HG03159 (cell line): ENCODE measurements around the gene NTNG1.

Experiments used
- ATAC-seq: cut with Tn5 transposase; IDR thresholded peaks from one replicate; pipeline ENCODE4 v1.9.1; 2021; ENCODE audit warnings: mild to moderate bottlenecking, moderate library complexity; ENCODE audit not compliant: unreplicated experiment

The NTNG1 gene

DNA sequence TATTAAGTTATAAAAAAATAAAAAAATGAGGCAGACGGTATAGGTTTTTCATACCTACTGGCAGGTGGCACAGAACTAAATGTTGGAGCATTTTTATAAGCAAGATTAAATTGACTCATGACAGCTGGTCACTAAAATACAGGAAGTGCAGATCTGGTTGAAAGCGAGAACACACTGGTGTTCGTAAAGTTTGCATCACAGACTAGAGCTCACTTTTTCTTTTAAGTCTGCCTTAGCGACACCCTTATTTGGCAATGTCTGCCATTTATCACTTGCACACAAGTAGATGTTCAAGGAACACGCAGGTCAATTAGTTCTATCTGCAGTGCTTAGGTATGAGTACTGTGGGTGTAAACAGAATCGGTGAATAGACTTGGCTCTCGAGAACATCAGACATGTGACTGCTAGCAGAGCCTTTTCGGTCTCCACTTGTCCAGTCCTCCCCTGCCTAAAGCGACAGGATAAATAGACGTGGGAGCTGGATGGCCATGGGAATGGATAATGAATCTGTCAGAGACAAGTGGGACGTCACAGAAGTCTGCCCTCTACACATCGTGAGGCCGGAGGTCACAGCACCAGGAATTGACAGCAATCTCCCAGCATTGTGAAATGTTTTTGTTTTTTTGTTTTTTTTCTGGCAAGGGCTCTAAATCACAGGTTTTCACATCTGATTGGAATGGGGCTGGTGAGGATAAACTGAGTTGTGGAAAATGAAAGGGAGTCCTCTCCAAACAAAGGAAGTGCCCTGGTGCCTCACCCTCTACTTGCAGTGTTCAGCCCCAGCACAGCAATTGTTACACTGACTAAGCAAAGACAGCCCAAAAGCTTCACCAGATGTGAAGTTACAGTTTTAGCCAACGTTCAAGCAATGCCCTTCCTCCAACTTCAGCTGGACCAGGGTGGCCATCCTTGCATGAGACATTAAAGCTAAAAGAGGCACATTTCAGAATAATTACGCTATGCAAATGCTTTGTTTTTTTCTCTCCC lies 248.9 kb downstream of the NTNG1 start:
- no peak for ATAC-seq

DNA sequence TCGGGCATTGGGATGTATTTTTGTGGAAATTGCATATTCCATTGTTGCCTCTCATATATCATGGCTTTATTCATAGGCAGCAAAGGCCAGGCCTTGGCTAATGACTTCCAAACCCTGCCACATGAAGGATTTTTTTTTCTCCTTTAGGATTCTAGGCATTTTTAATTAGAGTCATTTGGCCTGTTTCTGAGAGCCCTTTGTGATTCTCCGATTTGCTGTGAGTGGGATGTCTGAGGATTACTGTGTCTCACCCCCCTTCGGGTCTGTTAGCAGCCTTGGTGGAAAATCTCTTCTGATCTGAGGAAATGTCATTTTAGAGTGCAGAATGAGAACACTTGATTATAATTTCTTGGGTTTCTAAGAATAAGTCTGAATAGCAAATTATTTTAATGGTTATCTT lies 253.5 kb downstream of the NTNG1 start:
- ATAC-seq, result no peak

DNA sequence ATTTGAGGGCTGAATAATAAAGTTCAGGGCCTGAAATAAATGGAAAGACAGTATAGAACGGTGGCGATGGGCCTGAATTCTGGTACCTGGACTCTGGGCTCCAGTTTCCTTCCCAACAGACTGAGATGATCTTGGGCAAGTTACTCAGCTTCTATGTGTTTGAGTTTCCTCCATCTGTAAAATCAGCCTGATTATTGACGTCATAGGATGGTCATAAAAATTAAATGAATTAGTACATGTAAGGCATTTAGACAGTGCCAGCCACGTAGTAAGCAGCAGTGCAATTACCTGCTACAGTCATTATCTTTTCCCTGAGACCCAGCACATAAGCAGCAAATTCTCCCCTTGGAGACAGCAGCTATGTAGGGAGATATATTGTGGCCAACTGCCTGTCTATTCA lies 260.9 kb downstream of the NTNG1 start:
- ATAC-seq, result no peak

DNA sequence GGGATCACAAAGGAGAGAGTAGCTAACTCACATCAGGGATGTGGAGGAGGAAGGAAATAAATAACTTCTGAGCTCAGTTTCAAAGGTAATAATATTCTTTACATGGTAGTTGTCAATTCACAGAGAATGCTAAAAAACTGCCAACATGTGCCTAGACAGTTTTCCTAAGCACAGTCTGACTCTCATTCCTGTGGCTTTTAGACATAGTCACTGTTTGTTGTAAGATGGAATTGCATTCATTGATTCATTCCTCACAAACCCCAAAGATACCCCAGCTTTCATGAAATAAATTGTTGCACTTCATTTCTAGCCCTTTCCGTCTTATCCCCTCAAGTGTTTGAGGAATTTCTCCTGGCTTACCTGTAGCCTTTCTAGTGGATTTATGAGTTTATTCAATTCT lies 263.9 kb downstream of the NTNG1 start:
- ATAC-seq, result no peak

DNA sequence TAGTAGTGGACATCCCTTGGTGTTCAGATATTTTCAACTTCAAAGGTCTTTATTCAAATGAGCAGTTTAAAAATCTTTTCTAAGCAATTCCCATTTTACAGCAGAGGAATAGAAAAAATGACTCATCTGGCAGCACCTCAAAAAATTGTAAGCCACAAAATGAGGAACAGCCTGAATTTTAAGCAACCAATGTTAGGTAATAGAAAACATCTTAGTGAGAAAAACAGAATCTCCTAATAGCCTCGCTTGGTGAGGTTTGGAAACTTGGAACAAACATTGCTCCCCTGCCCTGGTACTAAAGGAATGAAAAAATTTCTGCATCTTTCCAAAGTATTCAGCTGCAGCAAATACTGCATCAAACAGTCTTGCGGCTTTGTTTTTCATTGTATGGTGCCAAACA lies 264.4 kb downstream of the NTNG1 start:
- no peak for ATAC-seq

DNA sequence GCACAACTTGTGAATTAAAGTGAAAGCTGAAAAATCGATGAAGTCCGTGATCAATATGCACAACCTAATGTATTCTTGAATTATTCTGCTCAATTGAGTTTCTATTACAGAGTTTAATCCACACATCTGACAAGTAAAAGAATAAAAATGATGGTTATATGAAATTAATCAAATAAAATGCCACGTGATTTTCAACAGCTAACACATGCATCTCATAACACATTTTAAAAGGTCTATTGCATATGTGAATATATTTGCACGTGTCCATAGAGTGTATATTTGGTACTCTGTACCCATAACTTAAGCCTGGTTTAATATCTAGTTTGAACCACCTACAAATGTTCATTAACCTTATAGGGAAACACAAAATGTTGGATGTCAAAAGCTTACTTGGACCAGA lies 266.2 kb downstream of the NTNG1 start:
- ATAC-seq, result no peak

DNA sequence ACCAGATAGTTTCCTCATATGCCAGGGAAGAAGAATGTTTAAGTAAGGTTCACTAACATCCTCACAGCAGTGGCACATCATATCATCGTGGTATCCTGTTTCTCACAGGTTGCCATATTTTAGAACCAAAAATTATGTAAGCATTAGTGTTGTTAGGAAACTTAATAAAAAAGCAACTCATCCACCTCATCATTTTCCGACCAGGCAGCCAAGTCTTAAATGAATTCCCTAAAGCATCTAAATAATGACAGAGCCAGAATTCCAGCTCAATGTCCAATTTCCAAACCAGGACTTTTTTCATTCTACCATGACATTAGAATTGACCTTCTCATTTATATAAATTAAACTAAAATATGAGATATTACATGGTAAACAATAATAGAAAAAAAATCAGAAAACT lies 272.7 kb downstream of the NTNG1 start:
- ATAC-seq, result no peak

DNA sequence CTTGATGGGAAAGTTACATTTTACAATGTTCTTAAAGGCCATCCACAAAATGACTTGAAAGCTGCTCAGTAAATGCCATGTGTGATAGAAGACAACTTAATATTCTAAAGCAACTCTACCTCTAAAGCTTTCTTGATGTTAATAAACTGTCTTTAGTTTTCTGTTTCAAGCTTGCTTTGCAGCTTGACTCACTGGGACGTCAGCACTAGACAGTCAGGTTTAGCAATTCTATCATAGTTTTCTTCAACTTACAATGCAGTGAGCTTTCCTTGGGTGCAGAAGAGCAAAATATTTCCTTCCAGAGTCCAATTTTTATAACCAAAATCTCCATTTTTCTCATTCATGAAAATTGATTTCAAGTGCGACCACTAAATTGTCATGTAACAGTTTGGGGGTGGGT lies 273.1 kb downstream of the NTNG1 start:
- no peak for ATAC-seq

DNA sequence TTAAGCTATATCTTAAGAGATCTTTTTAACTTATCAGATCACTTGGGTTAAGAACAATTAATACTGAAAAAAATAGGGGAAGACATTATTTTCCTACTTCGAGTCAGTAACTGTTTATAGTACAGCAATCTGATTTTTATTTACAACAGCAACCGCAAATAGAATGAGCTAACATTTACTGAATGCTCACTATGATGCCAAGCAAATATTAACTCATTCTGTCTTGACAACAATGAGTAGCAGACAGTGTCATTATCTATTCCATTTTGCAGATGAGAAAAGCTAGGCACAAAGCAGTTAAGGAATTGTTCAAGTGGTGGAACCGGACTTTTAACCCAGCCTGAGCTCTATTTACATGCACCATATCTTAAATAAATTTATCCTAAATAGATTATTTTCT lies 273.7 kb downstream of the NTNG1 start:
- ATAC-seq, result no peak

DNA sequence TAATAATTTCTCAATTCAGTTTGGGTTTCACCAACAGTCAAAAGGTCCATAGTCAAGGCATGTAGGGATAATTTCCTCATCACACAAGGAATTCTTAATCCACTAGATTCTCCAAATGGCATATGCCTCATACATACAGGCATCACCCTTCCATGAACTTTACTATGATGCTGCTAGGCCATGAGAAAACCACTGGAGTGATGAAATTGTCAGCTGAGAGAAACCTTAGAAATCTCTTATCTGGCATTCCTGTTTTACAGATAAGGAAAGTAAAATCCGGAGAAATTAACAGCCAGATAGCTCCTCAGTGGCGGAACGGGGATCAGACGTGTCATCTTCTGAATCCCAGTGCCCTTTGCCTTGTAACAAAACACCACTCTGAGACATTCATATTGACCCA lies 274.4 kb downstream of the NTNG1 start:
- ATAC-seq, result no peak

DNA sequence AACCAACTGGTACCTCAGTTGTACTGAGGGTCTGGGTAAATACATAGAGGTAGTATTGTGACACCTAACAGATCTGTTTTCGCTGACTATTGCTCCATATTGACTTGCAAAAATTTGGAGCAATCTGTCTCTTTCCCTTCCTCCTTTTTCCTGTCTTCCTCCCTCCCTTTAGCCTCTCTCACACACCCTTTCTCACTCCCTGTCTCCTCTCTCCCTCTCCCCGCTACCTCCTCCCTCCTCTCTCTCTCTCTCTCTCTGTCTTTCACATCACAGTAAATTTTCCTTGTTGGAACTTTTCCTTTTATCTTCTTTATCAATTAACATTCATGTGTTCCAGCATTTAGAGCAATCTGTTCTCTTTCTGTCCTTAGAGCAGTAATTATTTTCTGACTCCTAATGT lies 278.2 kb downstream of the NTNG1 start:
- no peak for ATAC-seq

DNA sequence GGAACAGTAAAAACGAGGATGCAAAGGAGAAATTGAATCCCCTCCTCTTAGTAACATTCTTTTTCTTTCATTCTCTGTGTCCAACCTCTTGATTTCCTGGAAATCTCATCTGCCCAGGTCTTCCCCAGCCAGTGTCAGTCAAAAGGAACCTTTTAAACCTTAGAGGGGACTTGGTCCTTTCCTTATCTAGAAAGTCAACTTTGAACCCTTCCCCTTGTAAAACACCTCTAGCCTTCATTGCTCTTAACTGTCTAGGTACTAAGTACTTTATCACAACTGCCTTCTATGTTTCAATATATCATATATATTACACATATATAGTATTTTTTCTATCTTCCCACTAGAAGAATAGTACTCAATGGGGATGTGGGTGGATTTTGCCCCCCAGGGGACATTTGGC lies 282.1 kb downstream of the NTNG1 start:
- no peak for ATAC-seq

DNA sequence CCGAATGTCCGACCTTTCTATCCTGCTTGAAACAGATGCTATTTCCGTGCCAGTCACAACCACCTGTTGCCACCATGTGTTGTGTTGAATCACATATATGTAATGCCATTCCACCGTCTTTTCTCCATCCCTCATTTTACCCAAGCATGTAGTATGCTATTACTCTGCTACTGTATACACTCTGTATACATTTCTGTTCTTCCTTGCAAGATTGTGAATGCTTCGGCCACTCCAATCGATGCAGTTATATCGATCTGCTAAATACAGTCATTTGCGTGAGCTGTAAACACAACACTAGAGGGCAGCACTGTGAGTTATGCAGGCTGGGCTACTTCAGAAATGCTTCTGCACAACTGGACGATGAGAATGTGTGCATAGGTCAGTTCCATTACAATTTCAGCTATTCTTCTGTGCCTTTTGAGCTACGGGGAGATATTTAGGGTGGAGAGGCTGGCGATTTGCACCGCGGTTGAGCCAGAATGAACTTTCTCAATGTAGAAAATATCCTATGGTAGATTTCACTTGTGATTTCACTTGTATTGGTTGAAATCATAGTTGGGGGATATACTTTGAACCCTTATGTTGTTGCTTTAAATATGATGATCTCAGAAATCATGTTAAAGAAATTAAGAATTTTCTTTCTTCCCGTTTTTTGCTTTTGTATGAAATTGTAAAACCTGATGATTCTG lies 289.8 kb downstream of the NTNG1 start:
- ATAC-seq, result peak; percentile 89

DNA sequence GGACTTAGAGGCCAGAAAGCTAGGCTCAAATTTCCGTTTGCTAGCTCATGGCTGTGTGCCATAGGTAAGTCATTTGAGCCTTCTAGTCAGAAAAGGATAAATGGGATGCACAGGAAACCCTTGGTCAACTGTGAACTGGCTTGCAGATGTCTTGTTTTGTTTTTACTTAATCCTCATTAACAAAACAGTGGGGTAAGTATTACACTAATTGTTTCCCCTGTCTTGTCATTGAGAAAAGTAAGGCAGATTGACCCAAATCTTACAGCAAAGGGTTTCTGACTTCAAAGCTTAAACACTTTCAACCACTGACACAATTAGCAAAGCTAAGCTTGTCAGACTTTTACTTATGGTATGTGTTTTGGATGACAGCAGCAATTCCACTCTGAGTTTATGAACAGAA lies 291.3 kb downstream of the NTNG1 start:
- no peak for ATAC-seq

DNA sequence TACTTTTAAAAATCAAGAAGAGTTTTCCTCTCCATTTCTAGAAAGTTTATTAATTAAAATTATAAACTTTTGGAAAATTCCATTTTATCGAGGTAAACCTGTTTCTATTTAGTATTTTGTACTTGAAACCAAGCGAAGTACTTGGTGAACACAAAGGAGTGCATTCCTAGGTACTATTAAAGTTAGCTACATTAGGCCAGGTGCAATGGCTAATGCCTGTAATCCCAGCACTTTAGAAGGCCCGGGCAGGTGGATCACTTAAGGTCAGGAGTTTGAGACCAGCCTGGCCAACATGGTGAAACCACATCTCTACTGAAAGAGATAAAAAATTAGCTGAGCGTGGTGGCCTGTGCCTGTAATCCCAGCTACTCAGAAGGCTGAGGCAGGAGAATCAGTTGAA lies 292.2 kb downstream of the NTNG1 start:
- ATAC-seq, result no peak

DNA sequence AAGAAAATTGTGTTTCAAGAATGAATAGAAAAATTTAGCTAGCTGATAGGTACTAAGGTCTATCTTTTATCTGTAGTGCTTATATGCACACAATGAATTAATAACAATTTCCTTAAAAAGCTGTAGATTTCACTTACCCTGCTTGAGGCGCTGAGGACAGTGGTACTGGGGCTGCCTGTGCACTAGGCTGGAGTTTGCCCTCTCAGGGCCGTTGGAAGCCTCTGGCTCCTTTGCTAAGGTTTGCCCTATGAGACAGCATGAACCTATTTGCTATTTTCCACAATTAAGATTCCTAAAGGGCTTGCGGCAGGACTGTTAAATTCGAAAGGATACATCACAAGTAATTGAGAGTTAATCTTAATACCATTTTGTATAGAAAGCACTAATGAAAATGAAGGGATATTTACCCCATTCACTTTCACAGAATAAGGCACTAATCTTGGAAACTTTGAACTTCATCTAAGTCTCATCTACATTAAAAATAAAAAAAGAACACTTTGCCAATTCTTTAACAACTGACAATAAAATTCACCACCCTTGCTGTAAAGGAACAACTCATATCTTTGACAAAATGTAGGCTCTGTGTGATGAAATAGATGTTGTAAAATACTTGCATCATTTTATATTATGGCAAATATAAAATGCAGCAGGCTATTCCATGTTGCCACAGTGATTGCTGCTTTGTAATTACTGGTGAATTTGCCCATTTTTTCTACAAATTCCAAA lies 293.0 kb downstream of the NTNG1 start:
- no peak for ATAC-seq

DNA sequence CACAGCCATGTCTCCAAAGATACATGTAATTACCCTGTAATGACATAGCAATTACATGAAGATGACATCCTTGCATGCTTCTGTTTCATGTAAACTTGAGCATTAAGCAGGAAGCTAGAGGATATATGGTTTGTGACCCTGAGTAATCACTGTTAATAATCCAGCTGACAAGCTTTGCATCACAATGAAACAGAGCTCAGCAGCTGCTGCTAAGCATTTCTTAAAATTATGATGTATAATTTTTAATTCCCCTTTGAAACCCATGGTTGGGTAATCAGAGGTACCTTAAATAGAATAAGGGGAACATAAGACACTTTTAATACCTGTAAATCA lies 293.5 kb downstream of the NTNG1 start:
- ATAC-seq, result no peak

DNA sequence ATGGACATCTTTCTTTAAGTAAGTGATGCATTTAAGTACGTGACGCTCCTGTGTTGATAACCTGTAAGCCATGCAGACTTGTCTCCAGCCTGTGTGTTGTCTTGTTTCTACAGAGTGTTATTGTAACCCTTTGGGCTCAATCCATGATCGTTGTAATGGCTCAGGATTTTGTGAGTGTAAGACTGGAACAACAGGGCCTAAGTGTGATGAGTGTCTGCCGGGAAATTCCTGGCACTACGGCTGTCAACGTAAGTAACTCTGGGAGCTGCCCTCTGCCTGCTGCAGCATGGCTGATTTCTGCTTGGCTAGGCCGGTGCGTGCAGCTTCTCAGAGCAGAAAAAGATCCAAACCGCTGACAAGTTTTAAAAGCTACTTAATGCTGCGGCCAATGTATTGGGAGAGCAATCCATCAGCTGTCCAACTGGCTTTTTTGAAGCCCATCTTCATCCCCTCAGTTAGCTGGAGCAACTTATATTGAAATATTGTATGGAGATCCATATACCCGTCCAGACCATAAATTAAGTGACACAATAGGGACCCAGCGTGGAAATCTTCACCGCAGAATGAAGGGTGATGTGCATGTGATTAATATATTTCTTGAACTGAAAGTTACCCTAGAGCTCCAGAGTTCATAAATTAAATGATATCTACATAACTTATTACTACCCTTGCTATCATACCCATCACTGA lies 295.9 kb downstream of the NTNG1 start:
- ATAC-seq, result no peak

DNA sequence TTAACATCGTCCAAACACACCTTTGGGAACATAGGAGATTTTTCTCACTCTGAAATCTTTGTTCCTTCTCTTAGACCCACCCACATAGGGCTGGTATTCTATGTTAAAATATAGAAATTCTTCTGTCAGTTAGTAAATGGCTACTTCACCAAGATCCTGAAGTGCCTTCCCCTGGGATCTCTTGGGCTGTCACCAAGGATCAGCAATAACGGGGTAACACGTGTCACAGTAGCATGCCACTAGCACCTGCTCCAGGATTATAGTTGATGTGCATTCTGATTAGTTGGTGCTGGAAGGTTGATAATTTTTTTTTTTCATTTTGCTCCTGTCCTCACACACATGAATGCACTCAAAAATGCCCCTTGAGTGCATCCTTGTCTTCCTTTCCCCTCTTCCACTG lies 298.7 kb downstream of the NTNG1 start:
- no peak for ATAC-seq

DNA sequence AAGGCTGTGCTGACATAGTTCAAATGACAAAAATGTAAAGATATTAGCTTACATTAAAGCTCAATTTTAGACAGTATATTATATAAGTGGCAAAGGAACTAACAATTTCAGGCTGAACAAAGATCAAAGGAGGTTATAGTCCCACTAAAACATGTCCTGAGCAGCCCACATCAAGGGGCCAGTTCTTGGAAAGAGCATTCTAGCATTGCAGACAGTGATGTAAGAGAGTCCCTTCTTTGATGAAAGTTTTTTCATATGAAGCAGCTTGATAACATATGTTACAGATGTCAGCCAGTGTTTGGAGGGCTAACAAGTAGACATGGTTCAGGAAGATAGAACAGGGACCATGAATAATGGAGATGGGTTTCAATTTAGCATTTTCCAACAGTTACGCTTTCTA lies 301.7 kb downstream of the NTNG1 start:
- ATAC-seq, result no peak

DNA sequence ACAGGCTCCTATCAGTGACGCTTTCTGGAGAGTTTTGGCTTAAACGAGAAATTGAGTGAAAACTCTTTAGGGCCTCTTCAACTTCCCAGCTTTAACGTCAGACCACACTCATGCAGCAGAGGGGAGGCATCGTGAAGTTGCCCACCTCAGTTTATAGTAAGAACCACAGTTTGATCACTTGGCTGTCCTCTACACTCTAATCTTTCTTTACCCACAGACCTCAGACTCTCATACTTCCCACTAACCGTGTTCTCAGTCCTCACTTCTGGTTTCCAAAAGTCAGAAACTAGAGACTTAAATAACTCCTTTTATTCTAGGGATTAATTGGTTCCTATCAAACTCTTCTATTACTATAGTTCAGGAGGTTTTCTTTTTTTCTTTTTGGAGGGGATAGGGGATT lies 302.2 kb downstream of the NTNG1 start:
- no peak for ATAC-seq
